GM21717 (cell line): ENCODE measurements around the gene ZNF662.

Experiments used
- ATAC-seq: cut with Tn5 transposase; IDR thresholded peaks from one replicate; pipeline ENCODE4 v1.9.1; 2021; ENCODE audit warnings: mild to moderate bottlenecking, moderate library complexity; ENCODE audit not compliant: unreplicated experiment

ZNF662 gene

DNA sequence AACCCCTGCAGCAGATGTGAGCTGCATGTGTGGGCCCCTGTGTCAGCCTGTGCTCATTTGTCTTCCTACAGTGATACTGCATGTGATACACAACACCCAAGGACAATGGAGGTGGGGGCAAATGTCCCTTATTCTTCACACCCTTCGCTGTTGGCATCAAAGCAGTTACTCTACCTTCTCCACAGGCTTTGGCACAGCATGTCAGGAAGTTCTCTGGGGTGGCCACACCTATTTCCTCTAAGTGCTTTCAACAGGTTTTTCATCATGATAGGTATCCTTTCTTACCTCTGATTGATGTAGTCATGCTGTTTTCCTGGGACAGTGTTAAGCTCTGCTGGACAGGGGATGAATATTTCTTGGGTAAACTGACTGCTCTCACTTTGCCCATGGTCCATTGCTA lies 29.5 kb downstream of the ZNF662 start:
- ATAC-seq, result no peak

- ATAC-seq, result no peak
These were observed 30.4 kb downstream of the ZNF662 start for GRCh38 chr3:42936157-42936981.

- ATAC-seq, result no peak
These were observed 31.4 kb downstream of the ZNF662 start for GRCh38 chr3:42937334-42937733.

DNA sequence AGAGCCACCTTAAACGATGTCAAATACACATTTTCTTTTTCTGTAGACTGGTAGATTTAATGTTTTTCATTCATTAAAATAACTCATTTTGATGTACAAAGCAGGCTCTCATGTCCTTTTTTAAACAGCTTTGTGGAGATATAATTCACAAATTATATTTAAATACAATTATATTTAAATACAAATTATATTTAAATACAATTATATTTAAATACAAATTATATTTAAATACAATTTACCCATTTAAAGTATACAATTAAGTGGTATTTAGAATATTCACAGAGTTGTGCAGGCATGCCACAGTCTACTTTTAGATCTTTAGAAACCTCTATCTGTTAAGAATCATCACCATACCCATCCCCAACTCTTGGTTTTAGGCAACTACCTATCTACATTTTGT lies 36.8 kb downstream of the ZNF662 start:
- ATAC-seq, result no peak

DNA sequence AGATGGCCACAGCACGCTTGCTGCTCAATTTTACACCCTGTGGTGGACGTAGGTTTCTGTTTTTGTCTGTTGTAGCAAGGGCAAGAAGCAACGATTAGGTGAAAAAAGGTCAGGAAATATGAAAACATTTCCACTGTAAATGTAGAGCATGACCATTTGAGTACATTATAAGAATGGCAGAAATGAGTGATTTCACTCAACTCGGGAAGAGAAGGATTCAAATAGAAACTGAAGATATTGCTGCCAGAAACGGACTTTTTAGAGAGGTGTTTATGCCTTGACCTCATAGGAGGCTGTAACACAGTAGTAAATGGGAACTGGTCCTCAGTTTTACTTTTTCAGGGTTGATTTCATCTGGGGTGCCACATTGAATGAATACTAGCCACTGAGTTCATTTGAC lies 40.1 kb downstream of the ZNF662 start:
- ATAC-seq, result no peak

DNA sequence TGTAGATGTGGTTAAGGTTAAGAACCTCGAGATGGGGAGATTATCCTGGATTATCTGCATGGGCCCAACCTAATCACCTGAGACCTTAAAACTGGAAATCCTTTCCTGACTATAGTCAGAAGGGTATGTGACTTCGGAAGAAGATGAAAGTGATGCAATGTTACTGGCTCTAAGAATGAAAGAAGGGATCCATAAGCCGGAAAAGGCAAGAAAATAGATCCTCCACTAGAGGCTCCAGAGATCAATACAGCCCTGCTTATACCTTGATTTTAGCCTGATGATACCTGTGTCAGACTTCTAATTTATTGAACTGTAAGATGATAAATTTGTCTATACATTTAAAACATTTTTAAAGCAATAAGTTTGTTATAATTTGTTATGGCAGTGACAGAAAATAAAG lies 51.6 kb downstream of the ZNF662 start:
- ATAC-seq, result no peak

- no peak for ATAC-seq
These were observed 54.3 kb downstream of the ZNF662 start for GRCh38 chr3:42960282-42960681.

DNA sequence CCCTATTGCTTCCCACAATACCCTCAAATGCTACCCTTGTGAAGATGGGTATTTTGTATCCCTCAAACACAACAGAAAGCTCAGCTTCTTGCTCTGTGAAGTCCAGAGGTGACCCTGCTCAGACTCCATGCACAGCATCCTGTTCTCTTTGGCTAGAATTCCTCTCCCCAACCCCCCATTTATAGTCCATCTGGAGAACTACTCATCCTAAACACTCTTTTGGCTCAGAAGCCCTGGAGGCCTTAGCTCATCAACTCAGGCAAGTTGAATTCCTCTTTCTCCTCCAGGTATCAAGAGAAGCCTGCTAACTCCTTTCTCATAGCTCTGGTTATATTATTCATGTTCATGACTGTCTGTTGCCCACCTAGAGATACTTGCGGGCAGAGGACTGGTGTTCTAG lies 54.8 kb downstream of the ZNF662 start:
- no peak for ATAC-seq

- no peak for ATAC-seq
These were observed 55.7 kb downstream of the ZNF662 start for GRCh38 chr3:42961633-42962032.

- no peak for ATAC-seq
These were observed 57.3 kb downstream of the ZNF662 start for GRCh38 chr3:42963269-42963668.

- ATAC-seq, result no peak
These were observed 58.3 kb downstream of the ZNF662 start for GRCh38 chr3:42964266-42964665.
